ENCODE results near the gene CNOT11. TPM values are rescaled to one million over a fixed set of nuclear protein-coding genes. Genes with fewer than 3 reads are reported as not detected.
"Not testable (repeated sequence)": the region's sequence is repeated elsewhere in the genome, so short reads cannot be mapped to it uniquely, and the experiment has no call there.

CNOT11 gene
- total and polyA plus RNA-seq, 2 of the 13 experiments (the other 11 are each of a cell fraction or from before 2014, with no cell fraction given) = 114 to 209 TPM

DNA sequence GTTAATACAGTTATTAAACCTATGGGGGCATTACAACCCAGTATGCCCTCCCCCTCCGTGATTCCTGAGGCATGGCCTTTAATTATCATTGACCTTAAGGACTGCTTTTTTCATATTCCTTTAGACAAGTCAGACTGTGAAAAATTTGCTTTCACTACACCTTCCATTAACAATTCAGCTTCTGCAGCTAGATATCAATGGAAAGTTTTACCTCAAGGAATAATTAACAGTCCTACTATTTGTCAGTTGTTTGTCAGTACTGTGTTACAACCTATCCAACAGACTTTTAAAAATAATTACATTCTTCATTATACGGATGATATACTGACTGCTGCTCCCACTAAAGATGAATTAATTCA, 12.9 kb upstream of the CNOT11 start:
- TSS peak; percentile 91 for BruUV-seq (replicated peaks)
- H3K27me3 ChIP-seq (ENCODE audit: control insufficient read depth in 1 of 2, insufficient read depth in 2 of 2, low read length in 2 of 2); in situ Hi-C loops (cut with HindIII; ENCODE audit: extremely low pct_ligation_motif_present, low pct_unique_long_range_greater_than_20kb); H3K79me2 ChIP-seq (ENCODE audit: insufficient read depth, low read length); ATAC-seq; FAIRE-seq; H2AFZ ChIP-seq (ENCODE audit: low read length); H3K36me3 ChIP-seq (replicated peaks in 1 of 2; ENCODE audit: control insufficient read depth in 1 of 2, insufficient read depth in 2 of 2, low read length in 2 of 2); DNase-seq (ENCODE audit: low spot score); H4K20me1 ChIP-seq (ENCODE audit: insufficient read depth, low read length): not testable (repeated sequence)
- ChIA-PET CTCF (ENCODE audit: low intra/inter-chr PET ratio, low total read pairs) (interaction anchor here (2.5 kb wide), 1 partner anchor 12 kb away, joined by 20 read pairs; no protein-coding TSS in a partner anchor), POLR2A (interaction anchor here (0.7 to 4.2 kb wide), 15 partner anchors 8 to 238 kb away, joined by 3 to 53 read pairs (median 6); partner anchors contain the start of genes CNOT11, RNF149, RPL31 and TBC1D8)
- Histone ChIP-seq H3K4me3 (replicated peaks in 1 of 3; ENCODE audit: insufficient read depth in 1 of 3, low read depth in 2 of 3, low read length in 3 of 3) (peak overlapping the region in 1 of 3 experiments; percentile 24; a peak in 1 of 6 replicates), H3K9ac (ENCODE audit: insufficient read depth, low read depth, low read length) (peak overlapping the region; percentile 80), H3K9me3 (ENCODE audit: low read length) (peaks cover 17% of the 10 kb centered on the region; the same call in 1 of the 2 replicates), H3K4me1 (ENCODE audit: insufficient read depth, low read length) (peaks cover 81% of the 10 kb centered on the region), H3K4me2 (ENCODE audit: low read depth, low read length) (peak overlapping the region; percentile 86), H3K27ac (ENCODE audit: extremely low read length, insufficient read depth, low read length) (peak overlapping the region; percentile 98)
- 30% methylated on average over 2 of the region's 2 CpGs for WGBS (ENCODE audit: low lambda C conversion rate)
- intact Hi-C loops (cut with micrococcal nuclease; ENCODE audit: unreplicated experiment) = loop anchor here (1.0 kb wide), 1 partner anchor 12 kb away; no protein-coding TSS in a partner anchor
- TF ChIP-seq, protein P1, sequence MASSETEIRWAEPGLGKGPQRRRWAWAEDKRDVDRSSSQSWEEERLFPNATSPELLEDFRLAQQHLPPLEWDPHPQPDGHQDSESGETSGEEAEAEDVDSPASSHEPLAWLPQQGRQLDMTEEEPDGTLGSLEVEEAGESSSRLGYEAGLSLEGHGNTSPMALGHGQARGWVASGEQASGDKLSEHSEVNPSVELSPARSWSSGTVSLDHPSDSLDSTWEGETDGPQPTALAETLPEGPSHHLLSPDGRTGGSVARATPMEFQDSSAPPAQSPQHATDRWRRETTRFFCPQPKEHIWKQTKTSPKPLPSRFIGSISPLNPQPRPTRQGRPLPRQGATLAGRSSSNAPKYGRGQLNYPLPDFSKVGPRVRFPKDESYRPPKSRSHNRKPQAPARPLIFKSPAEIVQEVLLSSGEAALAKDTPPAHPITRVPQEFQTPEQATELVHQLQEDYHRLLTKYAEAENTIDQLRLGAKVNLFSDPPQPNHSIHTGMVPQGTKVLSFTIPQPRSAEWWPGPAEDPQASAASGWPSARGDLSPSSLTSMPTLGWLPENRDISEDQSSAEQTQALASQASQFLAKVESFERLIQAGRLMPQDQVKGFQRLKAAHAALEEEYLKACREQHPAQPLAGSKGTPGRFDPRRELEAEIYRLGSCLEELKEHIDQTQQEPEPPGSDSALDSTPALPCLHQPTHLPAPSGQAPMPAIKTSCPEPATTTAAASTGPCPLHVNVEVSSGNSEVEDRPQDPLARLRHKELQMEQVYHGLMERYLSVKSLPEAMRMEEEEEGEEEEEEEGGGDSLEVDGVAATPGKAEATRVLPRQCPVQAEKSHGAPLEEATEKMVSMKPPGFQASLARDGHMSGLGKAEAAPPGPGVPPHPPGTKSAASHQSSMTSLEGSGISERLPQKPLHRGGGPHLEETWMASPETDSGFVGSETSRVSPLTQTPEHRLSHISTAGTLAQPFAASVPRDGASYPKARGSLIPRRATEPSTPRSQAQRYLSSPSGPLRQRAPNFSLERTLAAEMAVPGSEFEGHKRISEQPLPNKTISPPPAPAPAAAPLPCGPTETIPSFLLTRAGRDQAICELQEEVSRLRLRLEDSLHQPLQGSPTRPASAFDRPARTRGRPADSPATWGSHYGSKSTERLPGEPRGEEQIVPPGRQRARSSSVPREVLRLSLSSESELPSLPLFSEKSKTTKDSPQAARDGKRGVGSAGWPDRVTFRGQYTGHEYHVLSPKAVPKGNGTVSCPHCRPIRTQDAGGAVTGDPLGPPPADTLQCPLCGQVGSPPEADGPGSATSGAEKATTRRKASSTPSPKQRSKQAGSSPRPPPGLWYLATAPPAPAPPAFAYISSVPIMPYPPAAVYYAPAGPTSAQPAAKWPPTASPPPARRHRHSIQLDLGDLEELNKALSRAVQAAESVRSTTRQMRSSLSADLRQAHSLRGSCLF (CRISPR knock-in tag; IDR thresholded peaks at IDR 0.05; ENCODE audit: borderline replicate concordance) = peak; percentile 6; the same call in 1 of the 2 replicates
- TF ChIP-seq GATAD2A (CRISPR knock-in tag; IDR thresholded peaks at IDR 0.05) = 0 out of 2 replicates have a peak, but pooled peaks have one; percentile 8
- TF ChIP-seq RCOR2 (CRISPR knock-in tag; IDR thresholded peaks at IDR 0.05) = 0 out of 2 replicates have a peak, but pooled peaks have one; percentile 2
- TF ChIP-seq, protein P2, sequence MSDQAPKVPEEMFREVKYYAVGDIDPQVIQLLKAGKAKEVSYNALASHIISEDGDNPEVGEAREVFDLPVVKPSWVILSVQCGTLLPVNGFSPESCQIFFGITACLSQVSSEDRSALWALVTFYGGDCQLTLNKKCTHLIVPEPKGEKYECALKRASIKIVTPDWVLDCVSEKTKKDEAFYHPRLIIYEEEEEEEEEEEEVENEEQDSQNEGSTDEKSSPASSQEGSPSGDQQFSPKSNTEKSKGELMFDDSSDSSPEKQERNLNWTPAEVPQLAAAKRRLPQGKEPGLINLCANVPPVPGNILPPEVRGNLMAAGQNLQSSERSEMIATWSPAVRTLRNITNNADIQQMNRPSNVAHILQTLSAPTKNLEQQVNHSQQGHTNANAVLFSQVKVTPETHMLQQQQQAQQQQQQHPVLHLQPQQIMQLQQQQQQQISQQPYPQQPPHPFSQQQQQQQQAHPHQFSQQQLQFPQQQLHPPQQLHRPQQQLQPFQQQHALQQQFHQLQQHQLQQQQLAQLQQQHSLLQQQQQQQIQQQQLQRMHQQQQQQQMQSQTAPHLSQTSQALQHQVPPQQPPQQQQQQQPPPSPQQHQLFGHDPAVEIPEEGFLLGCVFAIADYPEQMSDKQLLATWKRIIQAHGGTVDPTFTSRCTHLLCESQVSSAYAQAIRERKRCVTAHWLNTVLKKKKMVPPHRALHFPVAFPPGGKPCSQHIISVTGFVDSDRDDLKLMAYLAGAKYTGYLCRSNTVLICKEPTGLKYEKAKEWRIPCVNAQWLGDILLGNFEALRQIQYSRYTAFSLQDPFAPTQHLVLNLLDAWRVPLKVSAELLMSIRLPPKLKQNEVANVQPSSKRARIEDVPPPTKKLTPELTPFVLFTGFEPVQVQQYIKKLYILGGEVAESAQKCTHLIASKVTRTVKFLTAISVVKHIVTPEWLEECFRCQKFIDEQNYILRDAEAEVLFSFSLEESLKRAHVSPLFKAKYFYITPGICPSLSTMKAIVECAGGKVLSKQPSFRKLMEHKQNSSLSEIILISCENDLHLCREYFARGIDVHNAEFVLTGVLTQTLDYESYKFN (CRISPR knock-in tag; conservative IDR thresholded peaks at IDR 0.05) = peak; percentile 19; the same call in 1 of the 2 replicates
- TF ChIP-seq, protein P3, sequence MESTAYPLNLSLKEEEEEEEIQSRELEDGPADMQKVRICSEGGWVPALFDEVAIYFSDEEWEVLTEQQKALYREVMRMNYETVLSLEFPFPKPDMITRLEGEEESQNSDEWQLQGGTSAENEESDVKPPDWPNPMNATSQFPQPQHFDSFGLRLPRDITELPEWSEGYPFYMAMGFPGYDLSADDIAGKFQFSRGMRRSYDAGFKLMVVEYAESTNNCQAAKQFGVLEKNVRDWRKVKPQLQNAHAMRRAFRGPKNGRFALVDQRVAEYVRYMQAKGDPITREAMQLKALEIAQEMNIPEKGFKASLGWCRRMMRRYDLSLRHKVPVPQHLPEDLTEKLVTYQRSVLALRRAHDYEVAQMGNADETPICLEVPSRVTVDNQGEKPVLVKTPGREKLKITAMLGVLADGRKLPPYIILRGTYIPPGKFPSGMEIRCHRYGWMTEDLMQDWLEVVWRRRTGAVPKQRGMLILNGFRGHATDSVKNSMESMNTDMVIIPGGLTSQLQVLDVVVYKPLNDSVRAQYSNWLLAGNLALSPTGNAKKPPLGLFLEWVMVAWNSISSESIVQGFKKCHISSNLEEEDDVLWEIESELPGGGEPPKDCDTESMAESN (CRISPR knock-in tag; conservative IDR thresholded peaks at IDR 0.05) = 0 out of 2 replicates have a peak, but pooled peaks have one; percentile 13
- TF ChIP-seq BRCA1 (CRISPR knock-in tag; IDR thresholded peaks at IDR 0.05) = 0 out of 2 replicates have a peak, but pooled peaks have one; percentile 37
- TF ChIP-seq, protein P4, sequence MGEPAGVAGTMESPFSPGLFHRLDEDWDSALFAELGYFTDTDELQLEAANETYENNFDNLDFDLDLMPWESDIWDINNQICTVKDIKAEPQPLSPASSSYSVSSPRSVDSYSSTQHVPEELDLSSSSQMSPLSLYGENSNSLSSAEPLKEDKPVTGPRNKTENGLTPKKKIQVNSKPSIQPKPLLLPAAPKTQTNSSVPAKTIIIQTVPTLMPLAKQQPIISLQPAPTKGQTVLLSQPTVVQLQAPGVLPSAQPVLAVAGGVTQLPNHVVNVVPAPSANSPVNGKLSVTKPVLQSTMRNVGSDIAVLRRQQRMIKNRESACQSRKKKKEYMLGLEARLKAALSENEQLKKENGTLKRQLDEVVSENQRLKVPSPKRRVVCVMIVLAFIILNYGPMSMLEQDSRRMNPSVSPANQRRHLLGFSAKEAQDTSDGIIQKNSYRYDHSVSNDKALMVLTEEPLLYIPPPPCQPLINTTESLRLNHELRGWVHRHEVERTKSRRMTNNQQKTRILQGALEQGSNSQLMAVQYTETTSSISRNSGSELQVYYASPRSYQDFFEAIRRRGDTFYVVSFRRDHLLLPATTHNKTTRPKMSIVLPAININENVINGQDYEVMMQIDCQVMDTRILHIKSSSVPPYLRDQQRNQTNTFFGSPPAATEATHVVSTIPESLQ (CRISPR knock-in tag; conservative IDR thresholded peaks at IDR 0.05) = 0 out of 2 replicates have a peak, but pooled peaks have one; percentile 28
- peak; percentile 2; the same call in 1 of the 2 replicates for TF ChIP-seq SAP130 (CRISPR knock-in tag; IDR thresholded peaks at IDR 0.05; ENCODE audit: low read depth)
- TF ChIP-seq ASH2L (IDR thresholded peaks at IDR 0.05; ENCODE audit: insufficient read length, low read depth, low read length) = peak; percentile 52

Data from HepG2 (cell line).